Inflammatory macrophage treated with lipopolysaccharide for 1 hour (primary cell): ENCODE measurements around the gene TAS2R41.
"Not testable (repeated sequence)": the region's sequence is repeated elsewhere in the genome, so short reads cannot be mapped to it uniquely, and the experiment has no call there.

Experiments
- DNase-seq, 2 donors: peaks; one replicate each; pipeline ENCODE4 v3.0.0-alpha.2; 2020 to 2022

Gene TAS2R41

GRCh38 chr7:143522309-143522916 lies 44.7 kb downstream of the TAS2R41 start:
- not testable (repeated sequence) for DNase-seq
